Choroid plexus epithelial cell (primary cell): ENCODE results near the gene NEDD4L.

Source experiments
- DNase-seq: peaks from one replicate; pipeline ENCODE4 v3.0.0-alpha.2; 2010; ENCODE audit warnings: low read depth
- H3K4me3 ChIP-seq: 2 replicates; pipeline ENCODE4 v1.5.1; 2011; ENCODE audit warnings: low read depth, mild to moderate bottlenecking, control low read depth, low read length, moderate library complexity
- TF ChIP-seq, protein P1 (sequence below): conservative IDR thresholded peaks from 2 replicates; pipeline ENCODE4 v1.5.1; 2011; ENCODE audit warnings: low read depth, mild to moderate bottlenecking, control low read depth, inconsistent platforms, low read length, moderate library complexity

The NEDD4L gene

GRCh38 chr18:58305792-58306191, 261.8 kb downstream of the NEDD4L start:
- TF ChIP-seq, protein P1, sequence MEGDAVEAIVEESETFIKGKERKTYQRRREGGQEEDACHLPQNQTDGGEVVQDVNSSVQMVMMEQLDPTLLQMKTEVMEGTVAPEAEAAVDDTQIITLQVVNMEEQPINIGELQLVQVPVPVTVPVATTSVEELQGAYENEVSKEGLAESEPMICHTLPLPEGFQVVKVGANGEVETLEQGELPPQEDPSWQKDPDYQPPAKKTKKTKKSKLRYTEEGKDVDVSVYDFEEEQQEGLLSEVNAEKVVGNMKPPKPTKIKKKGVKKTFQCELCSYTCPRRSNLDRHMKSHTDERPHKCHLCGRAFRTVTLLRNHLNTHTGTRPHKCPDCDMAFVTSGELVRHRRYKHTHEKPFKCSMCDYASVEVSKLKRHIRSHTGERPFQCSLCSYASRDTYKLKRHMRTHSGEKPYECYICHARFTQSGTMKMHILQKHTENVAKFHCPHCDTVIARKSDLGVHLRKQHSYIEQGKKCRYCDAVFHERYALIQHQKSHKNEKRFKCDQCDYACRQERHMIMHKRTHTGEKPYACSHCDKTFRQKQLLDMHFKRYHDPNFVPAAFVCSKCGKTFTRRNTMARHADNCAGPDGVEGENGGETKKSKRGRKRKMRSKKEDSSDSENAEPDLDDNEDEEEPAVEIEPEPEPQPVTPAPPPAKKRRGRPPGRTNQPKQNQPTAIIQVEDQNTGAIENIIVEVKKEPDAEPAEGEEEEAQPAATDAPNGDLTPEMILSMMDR, result no peak
- no peak overlapping the region for H3K4me3 ChIP-seq
- DNase-seq, result no peak

- TF ChIP-seq, protein P1, result no peak
- no peak overlapping the region for H3K4me3 ChIP-seq
- DNase-seq, result no peak
Measured at GRCh38 chr18:58307441-58307840, 263.4 kb downstream of the NEDD4L start.

- TF ChIP-seq, protein P1, result no peak
- DNase-seq, result no peak
- H3K4me3 ChIP-seq, result no peak overlapping the region
Measured at GRCh38 chr18:58308463-58308862, 264.4 kb downstream of the NEDD4L start.

DNA sequence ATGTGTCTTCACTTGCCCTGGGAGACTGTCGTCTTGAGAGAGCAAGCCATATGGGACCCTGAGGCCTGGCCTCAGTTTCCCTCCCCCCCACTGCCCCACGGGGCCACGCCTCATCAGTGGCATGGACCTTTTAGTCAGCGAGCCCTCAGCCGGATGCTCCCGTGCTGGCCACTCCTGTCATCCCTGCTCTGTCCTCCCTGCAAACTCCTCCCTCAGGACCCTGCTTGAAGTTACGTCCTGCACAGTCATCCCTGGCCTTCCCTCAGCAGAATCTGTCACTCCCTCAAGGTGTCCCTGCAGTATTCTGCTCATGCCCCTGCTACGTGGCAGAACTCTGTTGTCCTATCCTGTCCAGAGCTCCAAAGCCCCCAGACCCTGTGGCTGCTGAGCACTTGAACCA, 265.1 kb downstream of the NEDD4L start:
- no peak overlapping the region for H3K4me3 ChIP-seq
- TF ChIP-seq, protein P1, result no peak
- DNase-seq, result no peak

DNA sequence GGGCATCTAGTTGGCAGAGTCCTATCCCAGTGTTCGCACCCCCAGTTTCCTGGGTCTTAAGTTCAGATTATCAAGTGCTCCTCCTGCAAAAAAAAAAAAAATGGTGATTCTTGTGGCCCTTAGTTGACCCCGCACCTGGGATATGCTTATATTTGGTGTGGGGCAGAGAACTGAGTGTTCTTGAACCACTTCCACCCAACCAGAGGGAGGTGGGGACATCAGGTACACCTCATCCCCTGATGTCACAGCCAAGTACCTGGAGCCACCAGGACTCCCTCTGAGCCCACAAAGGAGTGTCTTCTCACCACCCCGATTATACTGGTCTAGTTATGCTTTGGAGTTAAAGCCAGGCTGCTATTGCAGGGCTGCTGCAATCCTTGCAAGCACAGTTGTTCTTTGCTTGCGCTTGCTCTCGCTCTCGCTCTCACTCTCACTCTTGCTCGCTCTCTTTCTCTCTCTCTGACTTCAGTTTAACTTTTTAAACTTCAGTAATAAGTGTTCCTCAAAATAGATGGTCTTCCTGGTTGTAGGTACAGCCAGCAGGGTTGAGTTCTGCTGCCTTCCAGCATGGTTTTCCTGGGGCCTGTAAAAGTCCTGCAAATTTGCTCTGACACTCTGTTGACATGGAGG, 265.7 kb downstream of the NEDD4L start:
- no peak overlapping the region for H3K4me3 ChIP-seq
- DNase-seq, result no peak
- TF ChIP-seq, protein P1, result no peak

- TF ChIP-seq, protein P1, result no peak
- no peak for DNase-seq
- H3K4me3 ChIP-seq, result no peak overlapping the region
Measured at GRCh38 chr18:58310517-58310916, 266.5 kb downstream of the NEDD4L start.

GRCh38 chr18:58311390-58311789, 267.4 kb downstream of the NEDD4L start:
- TF ChIP-seq, protein P1, result no peak
- no peak overlapping the region for H3K4me3 ChIP-seq
- DNase-seq, result no peak
